GM18508 (cell line): Measurements from ENCODE around the gene ZNF771.

ENCODE experiments used
- ATAC-seq: cut with Tn5 transposase; IDR thresholded peaks from one replicate; pipeline ENCODE4 v1.9.1; 2021; ENCODE audit warnings: moderate number of reproducible peaks; ENCODE audit not compliant: insufficient read depth, unreplicated experiment

The ZNF771 gene

DNA sequence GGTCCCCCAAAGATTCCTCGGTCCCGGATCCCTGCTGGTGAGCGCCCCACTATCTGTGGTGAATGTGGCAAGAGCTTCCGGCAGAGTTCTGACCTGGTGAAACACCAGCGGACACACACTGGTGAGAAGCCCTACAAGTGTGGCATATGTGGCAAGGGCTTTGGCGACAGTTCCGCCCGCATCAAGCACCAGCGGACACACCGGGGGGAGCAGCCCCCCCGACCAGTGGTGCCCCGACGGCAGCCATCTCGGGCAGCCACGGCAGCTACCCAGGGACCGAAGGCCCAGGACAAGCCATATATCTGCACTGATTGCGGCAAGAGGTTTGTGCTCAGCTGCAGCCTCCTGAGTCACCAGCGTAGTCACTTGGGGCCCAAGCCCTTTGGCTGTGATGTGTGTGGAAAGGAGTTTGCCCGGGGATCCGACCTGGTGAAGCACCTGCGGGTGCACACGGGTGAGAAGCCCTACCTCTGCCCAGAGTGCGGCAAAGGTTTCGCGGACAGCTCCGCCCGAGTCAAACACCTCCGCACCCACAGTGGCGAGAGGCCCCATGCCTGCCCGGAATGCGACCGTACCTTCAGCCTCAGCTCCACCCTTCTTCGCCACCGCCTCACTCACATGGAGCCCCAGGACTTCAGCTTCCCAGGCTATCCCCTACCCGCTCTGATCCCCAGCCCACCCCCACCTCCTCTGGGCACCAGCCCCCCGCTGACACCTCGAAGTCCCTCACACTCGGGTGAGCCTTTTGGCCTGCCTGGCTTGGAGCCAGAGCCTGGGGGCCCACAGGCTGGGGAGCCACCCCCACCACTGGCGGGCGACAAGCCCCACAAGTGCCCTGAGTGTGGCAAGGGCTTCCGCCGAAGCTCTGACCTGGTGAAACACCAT lies 9.4 kb upstream of the ZNF771 start:
- no peak for ATAC-seq

DNA sequence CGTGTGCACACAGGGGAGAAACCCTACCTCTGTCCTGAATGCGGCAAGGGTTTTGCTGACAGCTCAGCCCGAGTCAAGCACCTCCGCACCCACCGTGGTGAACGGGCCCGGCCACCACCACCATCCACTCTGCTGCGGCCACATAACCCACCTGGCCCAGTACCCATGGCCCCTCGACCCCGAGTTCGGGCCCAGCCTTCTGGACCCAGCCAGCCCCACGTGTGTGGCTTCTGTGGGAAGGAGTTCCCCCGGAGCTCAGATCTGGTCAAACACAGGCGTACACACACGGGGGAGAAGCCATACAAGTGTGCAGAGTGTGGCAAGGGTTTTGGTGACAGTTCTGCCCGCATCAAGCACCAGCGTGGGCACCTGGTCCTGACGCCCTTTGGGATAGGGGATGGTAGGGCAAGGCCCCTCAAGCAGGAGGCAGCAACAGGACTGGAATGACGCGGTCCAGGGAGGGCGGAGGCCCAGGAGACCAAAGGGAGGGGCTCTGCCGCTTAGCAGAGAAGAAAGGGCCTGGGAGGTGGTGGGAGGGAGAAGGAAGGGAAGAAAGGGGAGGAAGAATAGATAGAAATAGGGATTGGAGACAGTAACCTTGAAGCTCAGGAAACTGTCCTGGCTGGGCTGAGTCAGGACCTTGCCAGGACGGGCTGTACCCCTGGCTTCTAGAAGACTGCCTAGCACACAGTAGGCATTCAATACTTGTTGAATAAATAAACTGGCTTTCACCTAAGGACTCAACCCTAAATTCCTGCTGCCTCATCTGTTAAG lies 8.6 kb upstream of the ZNF771 start:
- ATAC-seq, result no peak

DNA sequence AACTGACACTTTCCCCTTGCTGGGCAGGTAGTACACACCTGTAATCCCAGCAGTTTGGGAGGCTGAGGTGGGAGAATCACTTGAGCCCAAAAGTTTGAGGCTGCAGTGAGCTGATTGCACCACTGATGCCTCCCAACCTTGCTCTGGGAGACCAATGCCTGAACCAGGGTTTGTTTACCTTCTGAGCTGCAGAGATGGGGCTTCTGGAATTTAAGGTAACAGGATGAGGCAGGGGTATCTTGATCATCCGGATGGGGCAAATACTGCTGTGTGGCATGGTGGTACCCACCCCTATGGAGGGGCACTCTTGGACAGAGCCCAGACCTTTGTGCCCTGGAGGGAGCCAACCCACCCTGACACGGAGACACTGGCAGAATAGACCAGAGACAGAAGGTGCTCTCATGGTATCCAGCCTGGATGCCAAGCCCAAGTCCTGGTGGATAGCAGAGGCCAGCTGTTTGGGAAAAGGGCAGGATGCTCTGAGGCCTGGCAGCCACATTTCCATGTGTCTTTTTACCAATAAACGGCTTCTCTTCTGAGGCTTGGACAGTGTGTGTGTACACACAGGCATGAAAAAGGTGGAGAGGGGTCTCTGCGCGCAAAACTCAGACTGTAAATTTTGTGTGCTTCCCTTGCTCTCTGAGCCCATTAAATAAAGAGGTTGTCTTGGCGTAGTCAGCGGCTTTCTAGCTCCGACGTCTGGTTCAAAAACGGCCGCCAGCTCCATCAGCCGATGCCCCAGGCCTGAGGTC lies 7.8 kb upstream of the ZNF771 start:
- ATAC-seq, result no peak

DNA sequence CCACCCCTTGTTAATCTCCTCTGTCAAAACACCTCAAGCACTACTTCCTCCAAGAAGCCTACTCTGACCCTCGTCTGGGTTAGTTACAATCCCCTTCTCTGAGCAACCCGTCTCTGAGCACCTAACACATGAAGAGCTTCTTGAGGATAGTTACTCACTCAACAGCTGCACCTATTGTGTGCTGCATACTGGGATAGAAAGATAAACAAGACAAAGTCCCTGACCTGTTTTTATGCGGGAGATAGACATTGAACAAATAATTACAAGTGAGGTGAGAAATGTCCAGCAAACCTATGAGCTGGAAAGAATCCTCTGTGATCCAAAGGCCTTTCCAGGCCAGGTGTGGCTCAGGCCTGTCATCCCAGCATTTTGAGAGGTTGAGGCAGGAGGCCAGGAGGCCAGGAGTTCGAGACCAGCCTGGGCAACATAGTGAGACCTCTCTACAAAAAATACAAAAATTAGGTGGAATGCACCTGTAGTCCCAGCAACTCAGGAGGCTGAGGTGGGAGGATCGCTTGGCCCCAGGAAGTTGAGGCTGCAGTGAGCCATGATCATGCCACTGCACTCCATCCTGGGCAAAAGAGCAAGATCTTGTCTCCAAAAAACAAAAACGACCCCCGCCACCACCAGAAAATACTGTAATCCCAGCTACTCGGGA lies 5.5 kb upstream of the ZNF771 start:
- no peak for ATAC-seq

DNA sequence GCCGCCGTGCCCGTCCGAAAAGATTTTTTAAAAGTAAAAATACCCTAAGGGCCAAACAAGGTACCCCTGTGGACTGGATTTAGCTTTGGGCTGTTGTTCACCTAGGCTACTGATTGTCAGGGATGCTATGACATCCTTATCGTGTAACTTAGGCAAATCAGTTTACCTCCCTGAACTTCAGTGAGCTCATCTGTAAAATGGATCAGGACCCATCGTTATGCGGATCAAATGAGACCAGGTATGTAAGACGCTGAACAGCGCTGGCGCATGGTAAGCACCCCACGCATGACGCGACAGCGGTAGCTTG lies 658 bp upstream of the ZNF771 start:
- no peak for ATAC-seq

DNA sequence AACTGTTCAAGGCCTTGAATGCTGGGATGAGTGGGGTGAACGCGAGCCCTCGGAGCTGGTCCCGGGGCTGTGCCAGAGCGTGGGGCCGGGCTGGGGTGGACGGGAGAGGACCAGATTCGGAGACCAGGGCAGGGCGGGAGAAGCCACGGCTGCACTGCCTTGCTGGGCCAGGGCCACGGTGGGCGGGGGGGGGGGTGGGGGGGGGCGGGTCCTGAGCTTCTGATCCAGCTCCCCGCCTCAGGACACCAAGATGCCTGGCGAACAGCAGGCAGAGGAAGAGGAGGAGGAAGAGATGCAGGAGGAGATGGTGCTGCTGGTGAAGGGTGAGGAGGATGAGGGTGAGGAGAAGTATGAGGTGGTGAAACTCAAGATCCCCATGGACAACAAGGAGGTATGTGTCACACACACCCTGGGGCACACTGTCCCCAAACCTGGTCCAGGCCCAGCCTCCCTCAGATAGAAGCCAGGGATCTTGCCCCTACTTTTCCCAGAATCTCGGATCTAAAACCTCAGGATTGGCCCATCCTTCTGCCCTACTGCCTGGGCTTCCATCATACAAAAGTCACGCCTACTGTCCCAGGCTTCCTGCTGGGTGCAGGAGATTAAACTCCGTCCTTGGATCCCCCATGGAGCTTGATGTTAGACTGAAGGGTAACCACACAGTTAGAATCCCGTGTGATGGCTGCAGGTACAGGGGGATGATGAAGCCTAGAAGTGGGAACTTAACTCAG lies 563 bp downstream of the ZNF771 start:
- ATAC-seq, result no peak

DNA sequence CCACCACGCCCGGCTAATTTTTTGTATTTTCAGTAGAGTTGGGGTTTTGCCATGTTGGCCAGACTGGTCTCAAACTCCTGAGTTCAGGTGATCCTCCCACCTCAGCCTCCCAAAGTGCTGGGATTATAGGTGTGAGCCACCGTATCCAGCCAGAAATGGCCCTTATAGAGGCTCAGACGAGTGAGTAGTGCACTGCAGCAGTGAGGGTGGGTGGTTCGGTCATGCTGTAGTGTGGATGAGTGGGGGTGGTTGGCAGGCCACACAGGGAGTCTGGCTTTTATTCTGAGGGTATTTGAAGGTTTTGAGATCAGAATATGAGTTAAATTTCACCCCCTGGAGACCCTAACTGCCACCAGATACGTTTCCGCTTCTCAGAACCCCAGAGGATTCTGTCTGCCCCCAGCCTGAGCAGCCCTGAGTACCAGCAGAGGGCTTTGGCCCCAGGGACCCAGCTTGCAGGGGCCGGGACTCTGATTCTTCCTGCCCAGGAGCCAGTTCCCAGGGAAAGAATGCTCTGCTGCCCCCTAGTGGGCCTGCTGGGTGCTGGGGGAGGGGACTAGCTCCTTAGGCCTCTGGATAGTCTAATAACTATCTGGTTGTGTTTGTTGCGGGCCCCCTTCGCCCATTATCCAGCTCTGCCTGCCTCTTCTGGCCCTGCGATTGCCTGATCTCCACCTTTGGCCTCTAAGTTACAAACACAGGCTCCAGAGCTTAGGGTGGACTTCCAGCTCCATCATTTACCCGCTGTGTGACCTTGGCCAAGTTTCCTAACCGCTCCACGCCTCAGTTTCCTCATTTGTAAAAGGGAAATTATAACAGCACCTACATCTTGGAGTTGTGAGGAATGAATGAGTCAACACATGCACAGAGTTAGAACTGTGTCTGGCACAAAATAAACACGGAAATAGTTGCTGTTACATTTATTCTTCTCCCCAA lies 2.0 kb downstream of the ZNF771 start:
- no peak for ATAC-seq

DNA sequence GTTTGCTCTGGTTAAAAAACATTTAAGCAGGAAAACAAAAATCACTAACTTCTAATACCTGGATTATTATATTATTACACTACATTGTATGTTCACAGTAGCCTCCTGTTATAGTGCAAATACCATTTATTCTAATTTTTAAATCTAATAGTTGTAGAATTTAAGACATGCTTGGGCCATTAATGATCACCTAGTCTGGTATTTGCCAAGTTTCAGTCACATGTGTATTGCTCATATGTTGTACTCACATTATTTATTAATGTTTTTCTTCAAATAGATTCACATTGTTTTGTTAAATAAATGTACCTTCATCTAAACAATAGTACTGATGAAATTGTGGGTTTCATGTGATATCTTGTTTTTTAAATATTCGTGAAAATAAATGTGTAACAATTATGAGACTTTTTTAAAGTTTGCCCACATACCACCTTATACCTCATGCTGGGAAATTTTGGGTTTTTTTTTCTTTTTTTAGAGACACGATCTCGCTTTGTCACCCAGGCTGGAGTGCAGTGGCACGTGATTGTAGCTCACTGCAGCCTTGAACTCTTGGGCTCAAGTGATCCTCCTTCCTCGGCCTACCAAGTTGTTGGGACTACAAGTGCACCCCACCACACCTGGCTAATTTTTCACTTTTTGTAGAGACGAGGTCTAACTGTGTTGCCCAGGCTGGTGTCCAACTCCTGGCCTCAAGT lies 5.9 kb downstream of the ZNF771 start:
- no peak for ATAC-seq

DNA sequence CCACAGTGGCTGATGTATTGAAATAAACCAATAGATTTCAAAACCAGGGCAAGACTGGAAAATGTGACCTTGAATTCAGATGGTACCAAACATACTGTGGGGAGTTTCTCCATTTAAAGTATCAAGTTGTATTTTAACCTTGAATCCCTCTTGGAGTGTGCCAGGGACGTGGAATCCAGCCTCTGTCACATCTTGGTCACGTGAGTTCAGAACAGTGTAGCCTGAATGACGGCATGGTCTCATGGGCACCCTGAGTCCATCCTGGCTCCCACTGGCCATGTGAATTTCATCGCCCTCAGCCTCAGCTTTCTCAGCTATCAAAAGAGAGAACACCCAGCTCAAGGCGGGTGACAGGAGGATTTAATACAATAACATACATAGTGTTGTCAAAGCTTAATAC lies 6.8 kb downstream of the ZNF771 start:
- ATAC-seq, result no peak

DNA sequence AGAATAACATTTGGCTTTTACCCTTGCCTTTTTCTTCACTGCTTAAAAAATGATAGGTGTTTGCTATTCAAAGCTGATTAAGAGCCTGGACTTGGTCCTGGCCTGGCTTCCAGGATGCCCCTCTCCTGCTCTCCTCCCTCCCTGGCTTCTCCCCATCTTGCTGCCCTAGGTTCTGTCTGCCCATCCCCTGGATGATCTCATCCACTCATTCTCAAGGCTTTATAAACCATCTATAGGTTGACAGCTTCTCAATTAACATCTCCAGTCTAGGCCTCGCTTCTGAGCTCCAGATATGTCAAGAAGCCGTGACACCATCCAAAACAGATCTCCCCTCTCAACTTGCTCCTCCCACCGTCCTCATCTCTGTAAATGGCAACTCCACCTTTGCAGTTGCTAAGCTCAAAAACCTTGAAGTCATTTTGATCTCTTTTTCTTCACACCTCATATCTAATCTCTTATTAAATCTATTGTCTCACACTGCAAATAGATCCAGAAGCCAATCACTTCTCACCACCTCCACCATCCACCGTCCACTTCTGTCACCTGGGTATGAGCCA lies 8.7 kb downstream of the ZNF771 start:
- no peak for ATAC-seq

DNA sequence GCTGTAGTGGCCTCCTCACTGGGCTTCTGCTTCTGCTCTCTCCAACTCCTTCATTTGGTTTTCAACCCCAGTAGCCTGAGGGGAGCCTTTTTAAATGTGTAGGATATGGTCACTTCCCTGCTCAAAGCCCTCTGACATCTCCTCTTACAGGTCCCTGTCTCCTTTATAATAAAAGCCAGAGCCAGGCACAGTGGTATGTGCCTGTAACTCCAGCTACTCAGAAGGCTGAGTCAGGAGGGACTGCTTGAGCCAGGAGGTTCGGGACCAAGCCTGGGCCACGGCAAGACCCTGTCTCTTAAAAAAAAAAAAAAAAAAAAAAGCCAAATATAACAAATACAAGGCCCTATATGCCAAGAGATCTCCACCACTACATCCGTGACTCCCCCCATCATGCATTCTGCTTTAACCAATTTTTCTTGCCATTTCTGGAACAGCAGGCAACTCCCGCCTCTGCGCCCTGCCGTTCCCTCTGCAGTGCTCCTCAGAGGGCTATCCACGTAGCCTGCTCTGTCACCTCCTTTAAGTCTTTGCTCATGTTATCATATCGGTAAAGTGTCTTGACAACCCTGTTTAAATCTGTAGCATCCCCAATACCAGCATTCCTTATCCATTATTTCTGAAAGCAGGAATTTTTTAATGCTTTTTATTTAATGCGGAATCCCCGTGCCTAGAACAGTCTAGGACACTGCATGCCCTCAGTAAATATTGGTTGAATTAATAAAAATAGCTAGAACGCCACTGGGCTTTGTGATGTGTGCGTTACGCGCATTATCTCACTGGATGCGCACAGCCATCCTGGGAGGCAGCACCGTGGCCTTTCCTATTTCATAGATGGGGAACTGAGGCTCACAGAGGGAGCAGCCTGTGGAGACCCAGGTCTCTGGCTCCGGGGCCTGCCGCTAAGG lies 9.5 kb downstream of the ZNF771 start:
- no peak for ATAC-seq

DNA sequence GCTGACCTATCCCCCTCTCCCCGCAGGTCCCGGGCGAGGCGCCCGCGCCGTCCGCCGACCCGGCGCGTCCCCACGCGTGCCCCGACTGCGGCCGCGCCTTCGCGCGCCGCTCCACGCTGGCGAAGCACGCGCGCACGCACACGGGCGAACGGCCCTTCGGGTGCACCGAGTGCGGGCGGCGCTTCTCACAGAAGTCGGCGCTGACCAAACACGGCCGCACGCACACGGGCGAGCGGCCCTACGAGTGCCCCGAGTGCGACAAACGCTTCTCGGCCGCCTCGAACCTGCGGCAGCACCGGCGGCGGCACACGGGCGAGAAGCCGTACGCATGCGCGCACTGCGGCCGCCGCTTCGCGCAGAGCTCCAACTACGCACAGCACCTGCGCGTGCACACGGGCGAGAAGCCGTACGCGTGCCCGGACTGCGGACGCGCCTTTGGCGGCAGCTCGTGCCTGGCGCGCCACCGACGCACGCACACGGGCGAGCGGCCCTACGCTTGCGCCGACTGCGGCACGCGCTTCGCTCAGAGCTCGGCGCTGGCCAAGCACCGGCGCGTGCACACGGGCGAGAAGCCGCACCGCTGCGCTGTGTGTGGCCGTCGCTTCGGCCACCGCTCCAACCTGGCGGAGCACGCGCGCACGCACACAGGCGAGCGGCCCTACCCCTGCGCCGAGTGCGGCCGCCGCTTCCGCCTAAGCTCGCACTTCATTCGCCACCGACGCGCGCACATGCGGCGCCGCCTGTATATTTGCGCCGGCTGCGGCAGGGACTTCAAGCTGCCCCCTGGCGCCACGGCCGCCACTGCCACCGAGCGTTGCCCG lies 10.3 kb downstream of the ZNF771 start:
- no peak for ATAC-seq

DNA sequence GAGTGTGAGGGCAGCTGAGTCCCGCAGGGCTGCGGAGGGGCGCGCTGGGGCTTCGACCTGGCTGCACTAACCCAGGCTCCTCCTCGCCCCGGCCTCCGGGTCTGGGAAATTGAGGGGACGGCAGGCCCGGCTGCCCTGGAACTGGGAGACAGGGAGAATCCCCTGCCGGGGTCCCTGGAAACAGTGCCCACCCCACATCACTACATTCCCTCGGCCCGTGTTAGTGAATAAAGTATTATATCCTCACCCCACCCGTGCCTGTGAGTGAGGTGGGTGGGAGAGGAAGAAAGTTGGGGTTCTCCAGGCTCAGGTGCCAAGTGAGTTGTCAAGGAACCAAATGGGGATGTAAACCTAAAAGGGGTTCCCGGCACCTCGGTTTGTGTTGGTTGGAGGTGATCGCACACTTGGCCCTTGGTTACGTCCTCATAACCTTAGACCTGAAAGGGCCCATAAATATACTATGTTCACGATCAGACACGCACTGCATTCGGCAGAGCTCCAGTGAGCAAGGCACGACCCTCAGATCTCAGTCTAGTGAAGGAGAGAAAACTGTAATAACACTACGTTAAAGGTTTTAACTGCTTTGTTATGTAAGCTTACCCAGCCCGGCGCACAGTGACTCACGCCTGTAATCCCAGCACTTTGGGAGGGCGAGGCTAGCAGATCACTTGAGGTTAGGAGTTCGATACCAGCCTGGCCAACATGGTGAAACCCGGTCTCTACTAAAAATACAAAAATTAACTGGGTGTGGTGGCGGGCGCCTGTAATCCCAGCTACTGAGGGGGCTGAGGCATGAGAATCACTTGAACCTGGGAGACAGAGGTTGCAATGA lies 11.2 kb downstream of the ZNF771 start:
- no peak for ATAC-seq

DNA sequence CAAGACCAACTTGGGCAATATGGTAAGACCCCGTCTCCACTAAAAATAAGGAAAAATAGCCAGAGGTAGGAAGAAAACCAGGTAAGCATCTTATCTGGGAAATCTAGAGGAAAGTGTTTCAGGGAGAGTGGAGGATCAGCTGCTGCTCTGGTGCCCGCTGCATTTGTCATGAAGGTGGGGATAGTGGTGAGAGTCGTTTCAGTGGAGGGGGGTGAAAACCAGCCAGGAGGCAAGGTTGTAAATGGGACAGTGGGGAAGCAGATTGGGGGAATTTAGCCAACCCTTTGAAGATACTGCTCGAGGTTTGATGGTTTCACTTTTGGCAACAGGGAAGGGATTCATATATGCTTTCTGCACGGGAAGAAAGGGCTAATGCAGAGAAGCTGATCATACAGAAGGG lies 13.6 kb downstream of the ZNF771 start:
- ATAC-seq, result no peak

DNA sequence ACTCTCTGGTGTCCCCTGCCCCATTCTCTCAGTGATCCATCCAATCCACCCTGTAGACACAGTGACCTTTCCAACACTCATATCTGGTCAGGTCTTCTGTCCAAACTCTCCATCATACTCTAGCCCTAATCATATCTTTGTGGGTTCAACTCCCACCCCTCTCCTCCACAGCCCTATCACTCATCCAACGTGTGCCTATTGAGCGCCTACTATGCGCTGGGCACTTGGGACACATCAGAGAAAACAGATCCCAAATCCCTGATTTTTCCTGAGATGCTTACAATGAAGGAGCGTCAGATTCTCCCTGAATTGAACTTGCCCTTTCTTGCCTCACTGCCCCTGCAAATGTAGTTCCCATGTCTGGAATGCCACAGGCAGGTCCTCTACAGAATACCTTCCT lies 20.6 kb downstream of the ZNF771 start:
- ATAC-seq, result no peak

DNA sequence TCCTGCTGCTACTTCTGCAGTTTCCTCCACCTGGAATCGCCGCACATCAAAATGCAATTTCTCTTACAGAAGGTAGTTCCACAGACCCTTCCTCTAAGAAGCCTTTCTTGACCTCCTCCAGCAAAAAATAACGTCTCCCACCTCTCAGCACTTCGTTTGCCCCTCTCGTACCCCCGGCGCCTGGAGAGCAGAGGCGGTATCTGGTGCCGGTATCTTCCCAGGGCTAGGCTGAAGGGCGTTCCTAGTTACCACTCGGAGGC lies 21.9 kb downstream of the ZNF771 start:
- no peak for ATAC-seq
